Kidney (tissue), 14 donors: ENCODE measurements around the gene BLCAP. TPM values are rescaled to one million over a fixed set of nuclear protein-coding genes. Genes with fewer than 3 reads are reported as not detected.
"Not testable (repeated sequence)": the region's sequence is repeated elsewhere in the genome, so short reads cannot be mapped to it uniquely, and the experiment has no call there.

Experiments
- DNase-seq, 5 donors: peaks; one replicate each; pipeline ENCODE4 v3.0.0-alpha.2; 2013 to 2020
- FAIRE-seq: peaks from 2 replicates; lab custom pipeline; 2012; peaks lifted over from hg19 to GRCh38; lab: Jason Lieb, UNC
- H3K27ac ChIP-seq, 2 donors: one replicate each; pipeline ENCODE4 v1.7.0; 2013; ENCODE audit warnings: low read depth in 2 of 2, low read length in 2 of 2, inconsistent platforms in 1 of 2
- H3K27me3 ChIP-seq: one replicate; pipeline ENCODE4 v1.7.1; 2013; ENCODE audit warnings: low read length, inconsistent platforms; ENCODE audit not compliant: control insufficient read depth, insufficient read depth
- H3K36me3 ChIP-seq, 3 donors: one replicate each; pipeline versions ENCODE4 v1.7.0 to v1.7.1; 2013; ENCODE audit warnings: low read length in 3 of 3, control low read depth in 1 of 3, inconsistent platforms in 1 of 3; ENCODE audit not compliant: insufficient read depth in 3 of 3, control insufficient read depth in 2 of 3
- H3K4me1 ChIP-seq, 3 donors: one replicate each; pipeline versions ENCODE4 v1.7.0 to v1.7.1; 2013; ENCODE audit warnings: low read length in 3 of 3, inconsistent platforms in 1 of 3, low read depth in 1 of 3; ENCODE audit not compliant: control insufficient read depth in 2 of 3, insufficient read depth in 2 of 3
- H3K4me3 ChIP-seq, 3 donors: one replicate each; pipeline versions ENCODE4 v1.7.0 to v1.8.1; 2013; ENCODE audit warnings: low read length in 3 of 3, control low read depth in 1 of 3, inconsistent platforms in 1 of 3
- H3K9ac ChIP-seq, 3 donors: one replicate each; pipeline versions ENCODE4 v1.7.0 to v1.7.1; 2013; ENCODE audit warnings: low read length in 3 of 3, control low read depth in 1 of 3, inconsistent platforms in 1 of 3
- H3K9me3 ChIP-seq, 3 donors: one replicate each; pipeline versions ENCODE4 v1.7.0 to v1.7.1; 2013; ENCODE audit warnings: low read length in 3 of 3, control low read depth in 1 of 3, inconsistent platforms in 1 of 3; ENCODE audit not compliant: control insufficient read depth in 2 of 3, insufficient read depth in 1 of 3
- intact Hi-C: fragments of 100-400 bp; cut with DNase I; formaldehyde crosslinking; loops from one replicate; pipeline ENCODE4 v1.11.1; 2022
- polyA plus RNA-seq: library from polyadenylated mRNA; stranded (reverse); fragments of 350-450 nt; fragmentation: Illumina TruSeq; extraction: RNeasy Lipid Tissue Mini Kit (QIAGEN cat#74804); gene quantifications from one replicate; pipeline ENCODE4 v1.2.3, GENCODE V29; 2014; ENCODE audit warnings: low read depth, low replicate concordance; ENCODE audit not compliant: insufficient read depth
- total RNA-seq: library from RNA; stranded (reverse); fragmentation: NEBNext Ultra II Directional; extraction: Animal tissue kit (Norgen Biotek cat#: 25700); gene quantifications from one replicate; pipeline ENCODE4 v1.2.1, GENCODE V29; 2021
- TF ChIP-seq, protein P1 (sequence below): IDR thresholded peaks from 3 replicates; pipeline ENCODE4 v1.5.1; 2012; ENCODE audit warnings: mild to moderate bottlenecking, moderate library complexity, borderline replicate concordance; ENCODE audit not compliant: insufficient read depth; ENCODE audit errors: extremely low read depth
- donor health status: control.
- donor health status: control.
- donor health status: control.
- donor health status: control.
- donor health status: control.
- donor health status: DM: yes; HTN: yes; CAD: no.
- donor health status: Normal renal cell carcinoma (clear cell type).

BLCAP gene
- total and polyA plus RNA-seq, 2 donors from 2014 or later = 76.1 to 106 TPM

DNA sequence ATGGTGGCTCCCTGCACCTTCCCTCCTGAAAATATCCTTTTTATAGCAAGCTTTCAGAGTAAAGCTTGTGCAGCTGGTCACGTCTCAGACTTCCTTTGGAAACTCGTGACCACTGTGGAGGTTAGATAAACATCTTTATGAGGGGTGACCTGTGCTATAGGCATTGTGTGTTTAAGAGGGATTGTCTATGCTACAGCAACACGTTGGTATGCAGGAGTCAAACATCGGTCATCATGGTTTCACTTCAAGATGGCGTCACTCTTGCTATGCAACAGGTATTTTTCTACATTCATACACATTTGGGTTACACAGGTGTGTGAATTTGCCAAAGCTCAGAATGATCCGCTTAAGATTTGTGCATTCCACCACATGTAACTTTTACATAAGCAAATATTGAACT, 14.6 kb upstream of the BLCAP start:
- FAIRE-seq (no peak), DNase-seq (peak in 4 of 5 donors; percentile 52 to 85 (median 69))
- Histone ChIP-seq H3K27me3 (no peaks in the 10 kb centered on the region), H3K4me3 (no peak overlapping the region), H3K9ac (no peak overlapping the region), H3K9me3 (no peaks in the 10 kb centered on the region), H3K27ac (no peak overlapping the region), H3K36me3 (no peaks in the 10 kb centered on the region), H3K4me1 (no peaks in the 10 kb centered on the region)
- TF ChIP-seq, protein P1, sequence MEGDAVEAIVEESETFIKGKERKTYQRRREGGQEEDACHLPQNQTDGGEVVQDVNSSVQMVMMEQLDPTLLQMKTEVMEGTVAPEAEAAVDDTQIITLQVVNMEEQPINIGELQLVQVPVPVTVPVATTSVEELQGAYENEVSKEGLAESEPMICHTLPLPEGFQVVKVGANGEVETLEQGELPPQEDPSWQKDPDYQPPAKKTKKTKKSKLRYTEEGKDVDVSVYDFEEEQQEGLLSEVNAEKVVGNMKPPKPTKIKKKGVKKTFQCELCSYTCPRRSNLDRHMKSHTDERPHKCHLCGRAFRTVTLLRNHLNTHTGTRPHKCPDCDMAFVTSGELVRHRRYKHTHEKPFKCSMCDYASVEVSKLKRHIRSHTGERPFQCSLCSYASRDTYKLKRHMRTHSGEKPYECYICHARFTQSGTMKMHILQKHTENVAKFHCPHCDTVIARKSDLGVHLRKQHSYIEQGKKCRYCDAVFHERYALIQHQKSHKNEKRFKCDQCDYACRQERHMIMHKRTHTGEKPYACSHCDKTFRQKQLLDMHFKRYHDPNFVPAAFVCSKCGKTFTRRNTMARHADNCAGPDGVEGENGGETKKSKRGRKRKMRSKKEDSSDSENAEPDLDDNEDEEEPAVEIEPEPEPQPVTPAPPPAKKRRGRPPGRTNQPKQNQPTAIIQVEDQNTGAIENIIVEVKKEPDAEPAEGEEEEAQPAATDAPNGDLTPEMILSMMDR = no peak
- intact Hi-C loops = no loop called here

DNA sequence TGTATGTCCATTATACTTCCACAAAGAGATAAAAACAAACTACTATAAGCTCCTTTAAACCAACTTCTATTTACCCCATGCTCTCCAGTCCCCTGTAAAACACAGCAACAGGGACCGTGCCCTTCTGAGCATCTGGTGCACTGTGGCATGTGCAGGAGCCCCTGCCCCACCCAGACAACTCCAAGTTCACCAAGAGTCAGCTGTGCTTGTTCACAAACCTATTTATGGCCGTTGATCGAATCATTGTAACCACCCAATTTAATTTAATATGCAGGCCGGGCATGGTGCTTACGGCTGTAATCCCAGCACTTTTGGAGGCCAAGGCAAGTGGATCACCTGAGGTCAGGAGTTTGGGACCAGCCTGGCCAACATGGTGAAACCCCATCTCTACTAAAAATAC, 13.7 kb upstream of the BLCAP start:
- no peaks in the 10 kb centered on the region for H3K4me1 ChIP-seq
- no peak overlapping the region for H3K4me3 ChIP-seq
- TF ChIP-seq, protein P1 = no peak
- no peaks in the 10 kb centered on the region for H3K36me3 ChIP-seq
- no peak overlapping the region for H3K9ac ChIP-seq
- no peaks in the 10 kb centered on the region for H3K27me3 ChIP-seq
- FAIRE-seq (no peak), DNase-seq (peak in 1 of 5 donors; percentile 23)
- H3K9me3 ChIP-seq = no peaks in the 10 kb centered on the region
- intact Hi-C loops = no loop called here
- no peak overlapping the region for H3K27ac ChIP-seq

- H3K27ac ChIP-seq, H3K36me3 ChIP-seq, DNase-seq, intact Hi-C loops, FAIRE-seq, H3K4me3 ChIP-seq, H3K9ac ChIP-seq, H3K4me1 ChIP-seq, H3K27me3 ChIP-seq, H3K9me3 ChIP-seq: not testable (repeated sequence)
These were observed 13.2 kb upstream of the BLCAP start for GRCh38 chr20:37540838-37541237.

DNA sequence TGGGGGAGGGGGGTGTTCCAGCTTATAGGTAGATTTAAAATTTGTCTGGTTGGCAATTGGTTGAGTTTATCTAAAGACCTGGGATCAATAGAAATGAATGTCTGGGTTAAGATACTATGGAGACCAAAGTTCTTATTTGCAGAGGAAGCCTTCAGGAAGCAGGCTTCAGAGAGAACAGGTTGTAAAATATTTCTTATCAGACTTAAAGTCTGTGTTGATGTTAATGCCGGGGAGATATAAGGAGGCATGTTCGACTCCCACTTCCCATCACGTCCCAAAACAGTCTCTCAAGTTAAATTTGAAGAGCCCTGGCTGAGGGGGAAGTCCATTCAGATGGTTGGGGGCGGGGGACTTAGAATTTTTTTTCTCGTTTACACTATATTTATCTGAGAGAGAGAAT, 12.3 kb upstream of the BLCAP start:
- Histone ChIP-seq H3K27ac (no peak overlapping the region), H3K27me3 (no peaks in the 10 kb centered on the region), H3K9ac (no peak overlapping the region), H3K4me3 (no peak overlapping the region), H3K9me3 (no peaks in the 10 kb centered on the region), H3K36me3 (no peaks in the 10 kb centered on the region), H3K4me1 (no peaks in the 10 kb centered on the region)
- FAIRE-seq (no peak), DNase-seq (peak in 1 of 5 donors; percentile 13)
- intact Hi-C loops = no loop called here
- TF ChIP-seq, protein P1 = no peak
